ENCODE results near the gene CHRNB2.
A peak's percentile ranks its signal among the peaks of the same experiment; 100 is the strongest.

The CHRNB2 gene

DNA sequence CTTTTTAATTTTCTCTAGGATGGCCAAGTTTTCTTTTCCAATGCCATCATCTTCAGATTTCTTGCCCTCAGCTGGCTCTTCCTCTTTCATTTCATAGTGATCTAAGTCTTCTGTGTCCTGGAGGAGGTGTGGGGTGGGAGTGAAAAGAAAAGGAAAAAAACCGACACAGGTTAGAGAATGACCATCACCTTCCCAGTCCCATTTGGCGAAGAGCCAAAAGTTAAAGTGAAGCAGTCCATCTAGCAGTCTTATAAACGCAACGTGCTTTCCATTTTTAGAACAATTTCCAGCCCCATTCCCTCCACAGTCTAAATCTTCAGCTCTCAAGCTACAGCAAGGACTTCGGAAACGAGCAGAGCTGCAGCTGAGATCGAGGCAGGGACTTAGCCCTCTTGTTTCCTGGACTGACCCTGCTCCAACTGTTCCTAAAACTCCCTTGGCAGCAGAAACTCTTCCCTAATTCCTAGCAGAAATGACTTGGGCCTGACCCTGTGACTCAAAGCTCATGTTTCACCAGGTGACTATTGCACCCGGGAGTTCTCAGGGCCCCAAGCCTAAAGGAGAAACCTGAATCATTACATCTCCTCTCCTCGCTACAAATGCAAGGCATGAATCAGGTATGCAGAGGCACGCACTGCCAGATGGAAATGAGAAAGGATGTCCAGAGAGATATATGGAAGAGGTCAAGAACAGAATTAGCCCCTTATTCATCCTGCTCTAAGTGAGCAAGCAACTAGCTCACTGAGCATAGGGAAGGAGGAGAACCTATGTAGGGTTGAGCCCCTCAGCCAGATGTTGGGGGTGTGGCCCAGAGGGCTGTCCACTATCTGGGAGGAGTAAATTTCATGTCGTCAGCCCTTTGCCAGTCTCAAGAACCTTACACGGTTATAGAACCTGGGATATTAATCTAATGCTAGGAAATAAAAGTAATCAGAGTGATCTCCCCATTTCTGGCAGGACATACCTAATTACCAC is 14.2 kb upstream of the CHRNB2 start:
- DNase-seq, result no peak

DNA sequence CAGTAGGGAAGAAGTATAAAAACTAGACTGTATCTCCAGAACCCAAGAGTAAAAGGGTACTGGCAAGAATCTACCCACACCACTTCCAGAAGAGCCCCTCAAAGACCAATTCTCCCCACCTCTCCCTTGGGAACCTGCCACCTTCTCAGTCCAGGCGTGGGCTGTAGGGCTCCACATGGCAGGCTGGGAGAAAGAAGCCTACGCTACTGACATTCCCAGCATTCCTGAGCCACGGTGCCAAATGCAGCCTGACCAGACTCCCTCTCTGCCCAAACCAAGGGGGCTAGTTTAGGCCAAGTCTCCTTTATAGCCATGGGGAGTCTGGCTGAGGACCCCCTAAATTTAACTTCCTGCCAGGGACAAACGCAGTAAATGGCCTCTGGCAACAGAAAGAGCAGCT is 11.2 kb upstream of the CHRNB2 start:
- DNase-seq, result no peak

DNA sequence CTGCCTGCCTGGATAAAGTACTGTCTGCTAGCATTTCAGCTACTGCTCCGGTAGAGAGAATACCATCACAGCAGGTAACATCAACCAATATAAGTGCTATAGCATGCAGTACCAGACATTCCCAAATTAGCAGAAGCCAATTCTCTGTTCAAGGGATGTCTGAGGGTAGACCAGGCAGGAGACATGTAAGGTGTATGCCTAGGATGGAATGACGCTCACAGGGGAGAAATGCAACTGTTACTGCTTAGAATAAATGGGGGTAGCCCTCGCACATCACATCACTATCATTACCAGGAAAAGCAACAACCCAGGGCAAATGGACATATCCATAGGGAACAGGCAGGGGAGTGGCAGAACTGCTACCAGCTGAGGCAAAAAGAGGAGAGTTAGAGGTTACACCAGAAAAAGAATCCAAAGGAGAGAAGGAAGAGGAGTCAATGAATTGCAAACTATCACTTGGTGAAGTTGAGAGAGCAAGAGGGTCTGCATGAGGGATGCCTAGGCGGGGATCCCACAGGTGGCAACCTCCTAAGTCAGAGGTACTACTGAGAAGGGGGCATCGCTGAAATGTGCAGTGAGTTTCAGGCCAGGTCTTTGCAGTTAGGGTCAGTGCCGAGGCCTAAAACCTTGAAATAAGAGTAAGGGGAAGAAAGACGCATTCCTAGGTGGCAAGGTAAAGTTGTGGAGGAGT is 10.2 kb upstream of the CHRNB2 start:
- no peak for DNase-seq

DNA sequence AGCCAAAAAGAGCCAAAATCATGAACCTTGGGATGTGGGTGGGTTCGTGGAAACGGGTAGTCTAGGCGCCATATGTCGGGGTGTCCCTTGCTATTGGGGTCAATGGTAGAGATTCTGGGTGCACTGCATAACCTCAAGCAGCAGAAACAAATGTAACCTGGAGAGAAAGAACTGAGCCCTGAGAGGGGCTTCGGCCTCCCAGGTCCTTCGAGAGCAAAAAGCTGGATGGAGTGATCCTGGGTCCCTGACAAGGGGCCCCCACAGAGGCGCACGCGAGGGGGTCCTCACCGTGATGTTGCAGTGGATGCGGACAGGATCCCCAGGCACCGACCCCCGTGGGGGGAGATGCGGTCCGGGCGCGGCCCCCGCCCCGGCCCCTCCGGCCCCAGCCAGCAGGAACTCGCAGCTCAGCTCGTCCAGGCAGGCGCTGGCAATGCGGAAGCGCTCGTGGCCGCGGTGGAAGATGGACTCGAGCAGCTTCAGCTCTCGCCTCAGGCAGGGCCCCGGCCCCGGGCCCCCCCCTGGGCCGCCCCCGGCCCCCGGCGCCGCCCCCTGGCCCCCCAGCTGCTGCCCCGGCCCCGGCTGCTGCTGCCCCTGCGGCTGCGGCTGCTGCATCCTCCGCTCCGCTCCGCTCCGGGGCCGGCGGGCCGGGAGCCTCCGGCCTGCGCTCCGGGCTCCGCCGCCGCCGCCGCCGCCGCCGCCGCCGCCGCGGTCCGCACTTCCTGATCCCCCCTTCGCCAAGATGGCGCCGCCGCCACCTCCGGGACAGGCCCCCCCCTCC is 9.4 kb upstream of the CHRNB2 start, which contains the start of gene UBE2Q1:
Gene UBE2Q1, minus strand, starts transcription at position 724 of the 781 bp plus-strand sequence. Its CDS starts 109 bp downstream, at position 615.
- DNase-seq, result peak; percentile 47

DNA sequence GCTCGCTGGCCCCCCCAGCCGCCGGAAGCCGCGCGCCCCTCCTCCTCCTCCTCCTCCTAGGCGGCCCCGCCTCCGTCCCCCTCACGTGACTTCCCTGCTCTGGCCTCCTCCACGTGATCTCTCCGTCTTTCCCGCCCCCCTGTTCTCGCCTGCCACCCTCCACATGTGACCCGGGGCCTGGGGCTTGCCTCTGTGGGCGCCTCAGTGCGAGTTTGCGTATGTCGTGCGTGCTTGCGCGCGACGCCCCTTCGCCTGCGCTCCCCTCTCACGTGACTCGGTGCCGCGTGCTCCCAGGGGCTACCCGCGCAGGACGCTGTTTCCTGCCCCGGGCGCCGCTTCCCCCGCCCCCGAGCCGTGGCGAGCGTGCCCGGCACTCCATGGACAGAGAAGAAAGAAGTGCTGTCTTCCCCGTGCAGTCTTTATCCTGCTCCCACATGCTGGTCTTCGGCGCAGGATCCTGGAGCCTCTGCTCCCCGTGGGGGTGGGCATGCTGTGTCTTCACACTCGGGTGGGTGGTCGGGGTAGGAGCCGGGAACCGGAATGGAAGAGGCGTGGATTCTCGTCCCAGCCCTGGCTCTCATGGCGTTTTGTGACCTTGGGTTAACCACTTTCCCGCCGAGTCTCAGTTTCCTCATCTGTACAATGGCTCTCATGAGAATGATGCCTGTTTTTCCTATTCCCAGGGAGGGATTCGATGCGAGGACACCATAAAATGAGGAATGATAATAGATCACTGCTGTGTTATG is 8.7 kb upstream of the CHRNB2 start:
- peak; percentile 99 for DNase-seq

DNA sequence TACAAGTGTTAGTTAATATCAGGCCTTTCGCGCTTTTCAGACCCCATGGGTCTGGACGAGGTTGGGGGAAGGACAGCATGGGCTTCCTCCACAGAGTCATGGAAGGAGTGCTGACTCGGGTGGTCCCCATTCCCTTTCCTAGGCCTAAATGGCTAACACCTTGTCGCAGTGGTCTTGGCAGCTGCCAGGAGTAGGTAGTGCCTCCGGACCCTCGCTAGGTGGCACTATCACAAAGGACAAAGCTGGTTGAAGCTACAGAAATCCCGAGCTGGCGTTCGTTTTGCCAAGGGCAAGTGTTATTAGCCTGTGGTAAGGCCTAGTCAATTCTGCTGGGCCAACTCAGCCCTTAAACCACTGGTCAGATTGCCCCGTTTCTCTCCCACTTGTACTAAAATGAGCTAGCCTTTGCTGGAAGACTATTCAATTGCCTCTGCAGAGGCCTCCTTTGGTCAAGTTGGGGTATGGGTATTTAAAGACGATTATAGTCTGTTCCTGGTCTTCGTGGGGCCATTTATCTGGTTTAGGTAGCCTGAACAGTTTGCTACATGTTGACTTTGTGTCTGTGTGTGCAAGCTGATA is 8.0 kb upstream of the CHRNB2 start:
- DNase-seq, result peak; percentile 97

DNA sequence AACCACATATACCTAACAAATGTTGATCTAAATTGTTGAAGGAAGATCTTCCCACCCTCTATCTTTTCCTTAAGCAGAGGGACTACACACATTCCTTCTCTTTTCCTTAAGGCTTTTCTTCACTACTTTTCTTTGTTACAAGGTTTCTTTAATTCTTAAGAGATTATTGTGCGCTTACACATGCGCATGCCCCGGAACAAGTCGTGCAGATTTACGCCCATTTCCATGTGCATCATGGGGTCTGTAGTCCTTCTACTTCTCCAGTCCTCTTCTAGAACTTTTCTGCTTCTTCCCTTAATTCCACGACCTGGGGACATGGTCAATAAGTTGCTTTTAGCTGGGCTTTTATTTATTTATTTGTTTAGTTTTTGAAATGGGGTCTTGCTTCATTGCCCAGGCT is 1.7 kb upstream of the CHRNB2 start:
- DNase-seq, result no peak

DNA sequence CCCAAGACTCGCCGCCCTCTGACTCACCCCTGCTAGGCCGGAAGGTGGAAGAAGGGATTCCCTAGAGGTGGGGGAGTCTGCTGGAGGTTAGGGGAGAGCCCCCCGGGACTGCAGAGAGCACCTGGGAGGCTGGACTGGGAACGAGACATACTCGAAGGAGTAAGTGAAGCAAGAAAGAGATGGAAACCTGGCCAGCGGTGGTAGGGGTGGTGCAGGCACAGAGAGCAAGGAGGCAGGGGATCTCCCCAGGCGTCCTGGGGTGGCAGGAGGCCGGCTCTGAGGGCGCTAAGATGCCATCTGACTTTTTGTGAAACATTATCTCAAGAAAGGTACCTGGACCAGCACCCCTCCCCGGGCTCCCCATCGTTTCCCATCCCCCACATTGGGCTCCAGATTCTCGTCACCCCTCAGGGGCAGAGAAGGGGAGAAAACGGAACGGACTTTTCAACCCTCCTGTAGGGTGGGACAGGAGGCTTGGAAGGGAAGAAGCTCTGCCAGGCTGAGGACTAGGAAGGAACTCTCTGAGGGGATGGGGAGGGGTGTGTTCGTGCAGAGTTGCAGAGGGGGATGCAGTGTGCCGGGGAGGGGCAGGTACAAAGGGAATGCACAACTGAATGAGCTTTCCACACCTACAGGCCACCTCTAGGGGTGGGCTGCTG is 708 bp downstream of the CHRNB2 start:
- no peak for DNase-seq

DNA sequence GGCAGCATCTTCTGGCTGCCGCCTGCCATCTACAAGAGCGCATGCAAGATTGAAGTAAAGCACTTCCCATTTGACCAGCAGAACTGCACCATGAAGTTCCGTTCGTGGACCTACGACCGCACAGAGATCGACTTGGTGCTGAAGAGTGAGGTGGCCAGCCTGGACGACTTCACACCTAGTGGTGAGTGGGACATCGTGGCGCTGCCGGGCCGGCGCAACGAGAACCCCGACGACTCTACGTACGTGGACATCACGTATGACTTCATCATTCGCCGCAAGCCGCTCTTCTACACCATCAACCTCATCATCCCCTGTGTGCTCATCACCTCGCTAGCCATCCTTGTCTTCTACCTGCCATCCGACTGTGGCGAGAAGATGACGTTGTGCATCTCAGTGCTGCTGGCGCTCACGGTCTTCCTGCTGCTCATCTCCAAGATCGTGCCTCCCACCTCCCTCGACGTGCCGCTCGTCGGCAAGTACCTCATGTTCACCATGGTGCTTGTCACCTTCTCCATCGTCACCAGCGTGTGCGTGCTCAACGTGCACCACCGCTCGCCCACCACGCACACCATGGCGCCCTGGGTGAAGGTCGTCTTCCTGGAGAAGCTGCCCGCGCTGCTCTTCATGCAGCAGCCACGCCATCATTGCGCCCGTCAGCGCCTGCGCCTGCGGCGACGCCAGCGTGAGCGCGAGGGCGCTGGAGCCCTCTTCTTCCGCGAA is 3.8 kb downstream of the CHRNB2 start:
- no peak for DNase-seq

DNA sequence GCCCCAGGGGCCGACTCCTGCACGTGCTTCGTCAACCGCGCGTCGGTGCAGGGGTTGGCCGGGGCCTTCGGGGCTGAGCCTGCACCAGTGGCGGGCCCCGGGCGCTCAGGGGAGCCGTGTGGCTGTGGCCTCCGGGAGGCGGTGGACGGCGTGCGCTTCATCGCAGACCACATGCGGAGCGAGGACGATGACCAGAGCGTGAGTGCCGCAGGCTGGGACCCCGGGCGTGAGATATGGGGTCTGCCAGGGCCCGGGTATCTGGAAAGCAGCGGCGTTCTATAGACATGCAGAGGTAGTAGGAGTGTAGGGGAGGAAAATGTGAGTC is 4.3 kb downstream of the CHRNB2 start:
- DNase-seq, result no peak

DNA sequence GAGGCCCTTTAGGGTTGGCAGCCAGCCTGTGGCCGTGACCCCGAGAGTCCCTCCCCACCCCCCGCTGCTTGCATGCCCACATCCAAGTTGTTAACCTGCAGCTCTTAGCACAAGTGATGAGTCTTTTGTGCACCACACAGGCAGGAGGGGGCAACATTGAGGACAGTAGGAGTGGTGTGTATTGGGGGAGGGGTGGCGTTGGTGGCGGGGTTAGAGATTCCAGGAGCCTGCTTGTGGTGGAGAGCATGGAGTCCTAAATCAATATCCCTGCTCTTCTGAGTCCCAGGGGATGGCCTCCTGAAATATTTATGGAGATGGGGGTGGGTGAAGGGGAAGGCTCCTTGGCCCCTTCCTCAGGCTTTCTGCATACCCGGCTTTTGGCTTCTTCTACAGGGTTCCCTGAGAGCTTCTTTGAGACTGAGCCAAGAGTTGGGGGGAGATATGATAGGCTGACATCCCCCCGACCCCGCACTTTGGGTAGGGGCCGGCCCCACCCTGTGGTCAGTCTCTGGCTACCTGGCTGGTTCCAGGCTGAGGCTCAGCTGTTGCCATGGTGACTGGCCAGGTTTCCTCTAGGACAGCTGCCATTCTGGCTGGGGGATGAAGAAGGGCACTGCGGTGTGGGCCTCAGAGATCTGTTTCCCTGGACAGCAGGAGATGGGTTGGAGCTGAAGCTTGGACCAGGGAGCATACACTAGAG is 5.0 kb downstream of the CHRNB2 start:
- peak; percentile 77 for DNase-seq

DNA sequence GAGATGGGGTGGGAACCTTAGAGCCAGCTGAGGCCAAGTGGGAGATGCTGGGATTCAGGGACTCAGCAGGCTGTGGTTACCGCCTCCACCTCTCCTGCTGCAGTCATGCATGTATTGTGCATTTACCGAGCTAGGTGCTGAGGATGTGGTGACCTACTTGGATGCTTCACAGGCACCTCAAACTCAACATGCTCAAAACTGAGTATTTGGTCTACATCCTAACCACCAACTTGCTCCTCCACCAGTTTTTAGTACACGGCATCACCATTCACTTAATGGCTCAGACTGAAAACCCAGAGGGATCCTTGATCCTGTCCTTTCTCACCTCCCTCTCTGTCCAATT is 5.6 kb downstream of the CHRNB2 start:
- DNase-seq, result no peak

DNA sequence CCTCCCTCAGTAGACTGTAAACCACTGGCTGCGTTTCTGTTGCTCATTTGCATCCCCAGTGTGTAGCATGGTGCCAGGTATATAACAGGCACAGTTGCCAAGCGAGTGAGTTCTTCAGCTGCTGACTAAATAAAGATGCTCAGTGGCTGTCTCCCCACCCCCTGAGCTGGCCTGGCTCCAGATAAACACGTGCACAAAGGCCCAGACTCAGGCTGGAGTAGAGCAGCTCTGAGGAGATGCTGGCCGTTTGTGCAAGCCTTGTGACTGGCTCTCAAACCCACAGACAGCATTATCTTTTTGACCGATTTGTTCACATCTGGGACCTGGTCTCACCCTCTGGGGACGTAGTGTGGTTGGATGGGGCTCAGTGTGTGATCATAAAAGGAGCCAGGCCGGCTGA is 7.1 kb downstream of the CHRNB2 start:
- DNase-seq, result peak; percentile 55

DNA sequence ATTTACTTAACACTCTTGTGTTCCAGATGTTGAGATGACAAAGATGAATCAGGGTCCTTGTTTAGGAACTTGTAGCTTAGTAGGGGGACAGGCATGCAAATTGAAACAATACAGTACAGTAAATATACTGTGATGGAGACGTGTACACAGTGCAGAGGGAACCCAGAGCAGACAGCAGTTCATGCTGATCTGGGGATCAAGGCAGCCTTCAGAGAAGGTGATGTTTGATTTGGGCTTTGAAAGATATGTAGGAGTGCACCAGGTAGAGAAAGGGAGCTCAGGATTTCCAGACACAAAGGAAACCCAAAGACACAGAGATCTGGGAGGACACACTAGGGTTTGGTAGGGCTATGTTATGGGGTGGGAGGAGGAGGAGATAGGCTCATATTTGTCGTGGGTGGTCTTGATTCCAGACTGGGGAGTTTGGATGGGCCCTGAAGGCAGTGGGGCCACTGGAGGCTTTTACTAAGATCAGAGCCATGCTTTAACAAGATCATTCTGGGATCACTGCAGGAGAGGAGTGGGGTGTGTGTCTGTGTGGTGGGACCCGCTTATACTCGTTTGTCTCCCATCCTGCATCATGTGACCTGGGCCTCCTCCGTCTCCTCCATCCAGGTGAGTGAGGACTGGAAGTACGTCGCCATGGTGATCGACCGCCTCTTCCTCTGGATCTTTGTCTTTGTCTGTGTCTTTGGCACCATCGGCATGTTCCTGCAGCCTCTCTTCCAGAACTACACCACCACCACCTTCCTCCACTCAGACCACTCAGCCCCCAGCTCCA is 7.8 kb downstream of the CHRNB2 start:
- no peak for DNase-seq

DNA sequence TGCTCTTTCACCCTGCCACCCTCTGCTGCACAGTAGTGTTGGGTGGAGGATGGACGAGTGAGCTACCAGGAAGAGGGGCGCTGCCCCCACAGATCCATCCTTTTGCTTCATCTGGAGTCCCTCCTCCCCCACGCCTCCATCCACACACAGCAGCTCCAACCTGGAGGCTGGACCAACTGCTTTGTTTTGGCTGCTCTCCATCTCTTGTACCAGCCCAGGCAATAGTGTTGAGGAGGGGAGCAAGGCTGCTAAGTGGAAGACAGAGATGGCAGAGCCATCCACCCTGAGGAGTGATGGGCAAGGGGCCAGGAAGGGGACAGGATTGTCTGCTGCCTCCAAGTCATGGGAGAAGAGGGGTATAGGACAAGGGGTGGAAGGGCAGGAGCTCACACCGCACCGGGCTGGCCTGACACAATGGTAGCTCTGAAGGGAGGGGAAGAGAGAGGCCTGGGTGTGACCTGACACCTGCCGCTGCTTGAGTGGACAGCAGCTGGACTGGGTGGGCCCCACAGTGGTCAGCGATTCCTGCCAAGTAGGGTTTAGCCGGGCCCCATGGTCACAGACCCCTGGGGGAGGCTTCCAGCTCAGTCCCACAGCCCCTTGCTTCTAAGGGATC is 8.5 kb downstream of the CHRNB2 start:
- DNase-seq, result no peak

DNA sequence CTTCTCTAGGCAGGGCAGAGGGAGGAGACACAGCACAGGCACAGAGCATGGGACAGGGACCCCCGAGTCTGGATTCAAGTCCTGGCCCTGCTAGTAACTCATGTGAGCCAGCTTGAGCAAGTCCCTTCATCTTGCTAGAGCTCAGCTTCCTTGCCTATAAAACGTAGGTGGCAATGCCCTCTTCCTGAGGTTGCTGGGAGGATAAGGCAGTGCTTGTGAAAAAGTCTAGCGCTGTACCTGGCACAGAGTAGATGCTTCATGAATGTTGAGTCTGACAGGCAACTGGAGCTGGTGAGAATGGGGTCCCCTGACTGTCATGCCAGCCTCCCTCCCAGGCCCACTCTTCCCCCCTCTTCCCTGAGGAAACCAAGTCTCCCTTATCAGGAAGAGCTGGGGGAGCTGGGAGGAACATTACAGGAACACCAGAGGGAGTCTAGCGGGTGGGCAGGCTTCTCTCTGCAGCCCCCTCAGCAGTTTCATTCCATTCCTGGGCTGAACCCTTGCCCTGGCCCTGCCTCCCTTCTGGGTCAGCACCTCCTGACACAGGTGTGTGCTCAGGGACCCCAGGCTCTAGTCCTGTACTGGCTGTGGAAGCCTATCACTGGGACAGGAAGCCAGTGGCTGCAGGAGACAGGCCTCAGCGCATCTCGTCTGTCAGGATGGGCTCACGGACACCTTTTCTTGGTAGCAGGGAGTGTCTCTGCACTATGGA is 9.9 kb downstream of the CHRNB2 start:
- no peak for DNase-seq

DNA sequence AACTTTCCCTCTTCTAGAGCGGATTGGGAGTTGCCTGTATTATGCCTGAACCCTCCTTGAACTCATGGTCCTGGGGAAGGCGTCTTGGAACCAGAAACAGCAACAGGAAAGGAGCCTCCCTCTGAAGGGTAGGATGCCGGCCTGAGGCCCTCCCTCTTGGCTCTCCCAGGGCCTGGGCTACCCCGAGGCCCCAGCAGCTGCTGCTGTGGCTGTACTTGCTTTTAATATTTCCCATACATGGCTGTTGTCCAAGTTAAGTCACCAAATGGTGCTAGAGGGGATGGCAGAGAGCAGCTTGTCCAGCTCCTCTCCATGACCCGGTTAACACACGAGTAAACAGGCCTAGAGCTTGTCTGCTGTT is 10.5 kb downstream of the CHRNB2 start:
- no peak for DNase-seq

DNA sequence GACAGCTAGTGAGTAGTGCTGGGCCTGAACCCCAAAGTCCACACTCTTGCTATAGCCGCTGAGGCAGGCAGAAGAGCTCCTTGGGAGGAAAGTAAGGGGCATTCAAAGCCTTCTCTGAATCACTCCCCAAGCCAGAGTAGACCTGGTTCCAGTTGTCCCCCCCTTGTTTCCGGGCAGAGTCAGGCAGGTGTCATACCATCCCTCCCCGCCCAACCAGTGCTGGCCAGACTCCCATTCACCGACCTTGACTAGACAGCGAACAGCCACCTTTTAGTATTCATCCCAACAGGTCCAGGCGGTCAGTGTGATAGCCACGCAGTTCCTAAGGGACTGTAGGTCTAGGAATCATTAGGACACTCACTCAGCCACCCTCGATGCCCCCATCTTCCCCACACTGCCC is 11.8 kb downstream of the CHRNB2 start:
- no peak for DNase-seq

DNA sequence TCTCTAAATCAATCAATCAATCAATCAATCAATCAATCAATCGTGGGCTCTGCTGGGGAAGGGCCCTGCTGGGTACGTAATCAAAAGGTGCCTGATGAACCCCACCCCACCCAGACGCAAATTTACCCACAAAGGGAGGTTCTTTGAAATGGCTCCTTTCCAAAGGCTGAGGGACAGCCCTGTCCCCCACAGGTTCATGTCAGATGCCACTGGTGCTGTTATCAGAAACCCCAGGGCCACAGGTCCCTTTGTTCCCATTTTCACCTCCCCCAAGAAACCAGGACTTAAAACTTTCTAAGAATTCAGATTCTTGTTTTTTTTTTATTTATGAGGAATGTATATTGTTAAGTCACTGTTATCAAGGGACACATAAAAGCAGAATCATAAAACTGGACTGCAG is 14.2 kb downstream of the CHRNB2 start:
- DNase-seq, result no peak

All from eye (tissue), 1 donor.